T-helper 1 cell treated with Interleukin-12 subunit alpha and Interleukin-12 subunit beta and Interleukin-4 antibody, amounts not matched to agents 30 ng/mL and 1 ng/mL, for 36 hours (primary cell): ENCODE data around the gene IFNLR1. TPM values are rescaled to one million over a fixed set of nuclear protein-coding genes. Genes with fewer than 3 reads are reported as not detected.

ENCODE experiments used
- intact Hi-C: fragments of 100-400 bp; cut with micrococcal nuclease; formaldehyde crosslinking; loops from one replicate; pipeline ENCODE4 v1.15.1; 2024
- total RNA-seq: library from RNA; stranded (reverse); gene quantifications from 2 replicates; pipeline ENCODE4 v1.2.3, GENCODE V29; 2022

IFNLR1 gene
- total RNA-seq, 1 donor from 2014 or later, result 1.6 TPM

- intact Hi-C loops, result no loop called here
Observed at GRCh38 chr1:24107462-24108138, 79.5 kb downstream of the IFNLR1 start.

GRCh38 chr1:24105368-24106160, 81.5 kb downstream of the IFNLR1 start:
- intact Hi-C loops, result no loop called here

DNA sequence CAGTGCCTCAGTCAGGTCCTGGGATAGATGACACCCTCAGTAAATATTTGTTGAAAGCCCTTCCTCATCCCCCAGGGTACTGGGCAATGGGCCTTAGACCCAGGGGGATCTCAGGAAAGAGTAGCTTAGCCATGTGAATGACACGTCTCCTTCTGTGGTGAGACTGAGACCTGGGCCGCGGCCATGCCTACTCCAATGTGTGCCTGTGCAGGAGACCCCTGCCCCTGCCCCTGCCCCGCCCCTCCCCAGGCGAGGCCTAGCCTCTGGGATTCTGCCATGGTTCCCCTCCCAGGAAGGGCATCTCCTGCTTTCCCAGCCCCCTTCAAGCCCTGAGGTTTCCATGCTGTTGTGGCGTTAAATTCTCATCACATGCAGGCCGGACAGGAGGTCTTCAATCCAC, 82.2 kb downstream of the IFNLR1 start:
- intact Hi-C loops, result no loop called here

Other genes starting within 250 kb of the IFNLR1 start
- 127 and 154 TPM in 2 replicates for gene PNRC2, start 227.5 kb downstream of the IFNLR1 start, total RNA-seq
- 199 and 203 TPM in 2 replicates for gene SRSF10, start 207.0 kb downstream of the IFNLR1 start, total RNA-seq
- gene MYOM3, start 75.2 kb downstream of the IFNLR1 start, total RNA-seq, result not detected in 2 replicates
- not detected in 2 replicates for gene IL22RA1, start 44.1 kb downstream of the IFNLR1 start, total RNA-seq
- 0.12 and 0.59 TPM in 2 replicates for gene GRHL3, start 132.1 kb upstream of the IFNLR1 start, total RNA-seq
- 6.2 and 7.1 TPM in 2 replicates for gene STPG1, start 226.5 kb upstream of the IFNLR1 start, total RNA-seq
- gene NIPAL3, start 228.5 kb upstream of the IFNLR1 start, total RNA-seq, result 39.4 and 44.9 TPM in 2 replicates